HG02759 (cell line): ENCODE measurements around the gene MRPL19.
A peak's percentile ranks its signal among the peaks of the same experiment; 100 is the strongest.
"Not testable (repeated sequence)": the region's sequence is repeated elsewhere in the genome, so short reads cannot be mapped to it uniquely, and the experiment has no call there.

Experiments used
- ATAC-seq: cut with Tn5 transposase; IDR thresholded peaks from one replicate; pipeline ENCODE4 v1.9.1; 2021; ENCODE audit warnings: mild to moderate bottlenecking, moderate library complexity; ENCODE audit not compliant: unreplicated experiment

The MRPL19 gene

GRCh38 chr2:75657798-75658197 is 11.2 kb downstream of the MRPL19 start:
- no peak for ATAC-seq

GRCh38 chr2:75666911-75667310 is 20.3 kb downstream of the MRPL19 start:
- no peak for ATAC-seq

- ATAC-seq, result no peak
Measured at GRCh38 chr2:75667884-75668283, 21.3 kb downstream of the MRPL19 start.

GRCh38 chr2:75675423-75675822 is 28.8 kb downstream of the MRPL19 start:
- ATAC-seq, result not testable (repeated sequence)

- no peak for ATAC-seq
Measured at GRCh38 chr2:75675908-75676307, 29.3 kb downstream of the MRPL19 start.

GRCh38 chr2:75676464-75676863 is 29.9 kb downstream of the MRPL19 start:
- no peak for ATAC-seq

- no peak for ATAC-seq
Measured at GRCh38 chr2:75679556-75679955, 33.0 kb downstream of the MRPL19 start.

- no peak for ATAC-seq
Measured at GRCh38 chr2:75680402-75680801, 33.8 kb downstream of the MRPL19 start.

- ATAC-seq, result not testable (repeated sequence)
Measured at GRCh38 chr2:75683430-75683829, 36.8 kb downstream of the MRPL19 start.

GRCh38 chr2:75688196-75688595 is 41.6 kb downstream of the MRPL19 start:
- ATAC-seq, result no peak

GRCh38 chr2:75698918-75699317 is 52.3 kb downstream of the MRPL19 start:
- ATAC-seq, result no peak

GRCh38 chr2:75702593-75702992 is 56.0 kb downstream of the MRPL19 start:
- no peak for ATAC-seq

- no peak for ATAC-seq
Measured at GRCh38 chr2:75703589-75704287, 57.2 kb downstream of the MRPL19 start.

- ATAC-seq, result no peak
Measured at GRCh38 chr2:75705921-75706320, 59.3 kb downstream of the MRPL19 start.

- ATAC-seq, result no peak
Measured at GRCh38 chr2:75707901-75708300, 61.3 kb downstream of the MRPL19 start.

GRCh38 chr2:75709297-75709696 is 62.7 kb downstream of the MRPL19 start:
- ATAC-seq, result no peak

- ATAC-seq, result no peak
Measured at GRCh38 chr2:75710220-75710576, 63.6 kb downstream of the MRPL19 start.

GRCh38 chr2:75710577-75711253 is 64.1 kb downstream of the MRPL19 start, which contains the start of gene GCFC2:
TSS of gene GCFC2 (minus strand) at chr2:75710915. CDS start at chr2:75710855, 60 bp downstream.
- peak; percentile 96 for ATAC-seq

GRCh38 chr2:75711590-75711989 is 65.0 kb downstream of the MRPL19 start:
- ATAC-seq, result not testable (repeated sequence)

- no peak for ATAC-seq
Measured at GRCh38 chr2:75716406-75716805, 69.8 kb downstream of the MRPL19 start.

- ATAC-seq, result no peak
Measured at GRCh38 chr2:75719616-75720015, 73.0 kb downstream of the MRPL19 start.

GRCh38 chr2:75720525-75720924 is 73.9 kb downstream of the MRPL19 start:
- no peak for ATAC-seq
